Fibroblast of skin of right biceps (primary cell): ENCODE results near the gene TM7SF3.

Experiments
- DNase-seq: peaks from one replicate; pipeline ENCODE4 v3.0.0-alpha.2; 2013

Gene TM7SF3

GRCh38 chr12:27014859-27015729 is 910 bp upstream of the TM7SF3 start:
- no peak for DNase-seq

GRCh38 chr12:27013611-27014084 is 536 bp downstream of the TM7SF3 start:
- DNase-seq = no peak

GRCh38 chr12:27012982-27013255 is 1.3 kb downstream of the TM7SF3 start:
- DNase-seq = no peak

GRCh38 chr12:27012239-27012981 is 1.8 kb downstream of the TM7SF3 start:
- no peak for DNase-seq

GRCh38 chr12:27009881-27010301 is 4.3 kb downstream of the TM7SF3 start:
- peak; percentile 5 for DNase-seq

GRCh38 chr12:27008081-27008480 is 6.1 kb downstream of the TM7SF3 start:
- no peak for DNase-seq

GRCh38 chr12:27006797-27007467 is 7.3 kb downstream of the TM7SF3 start:
- no peak for DNase-seq

GRCh38 chr12:27005495-27005894 is 8.7 kb downstream of the TM7SF3 start:
- peak; percentile 3 for DNase-seq

- DNase-seq = no peak
Observed at GRCh38 chr12:27003421-27004381, 10.5 kb downstream of the TM7SF3 start.

GRCh38 chr12:27002141-27002540 is 12.0 kb downstream of the TM7SF3 start:
- no peak for DNase-seq

GRCh38 chr12:27001663-27002062 is 12.5 kb downstream of the TM7SF3 start:
- DNase-seq = no peak

- DNase-seq = no peak
Observed at GRCh38 chr12:27000961-27001360, 13.2 kb downstream of the TM7SF3 start.

- no peak for DNase-seq
Observed at GRCh38 chr12:26997003-26997402, 17.2 kb downstream of the TM7SF3 start.

GRCh38 chr12:26995706-26996105 is 18.5 kb downstream of the TM7SF3 start:
- DNase-seq = no peak

- no peak for DNase-seq
Observed at GRCh38 chr12:26994109-26994508, 20.1 kb downstream of the TM7SF3 start.

GRCh38 chr12:26991826-26992225 is 22.4 kb downstream of the TM7SF3 start:
- no peak for DNase-seq

GRCh38 chr12:26989873-26990272 is 24.3 kb downstream of the TM7SF3 start:
- no peak for DNase-seq

- DNase-seq = no peak
Observed at GRCh38 chr12:26988703-26989102, 25.5 kb downstream of the TM7SF3 start.

GRCh38 chr12:26987634-26988424 is 26.4 kb downstream of the TM7SF3 start:
- DNase-seq = peak; percentile 36

- DNase-seq = no peak
Observed at GRCh38 chr12:26982866-26983265, 31.3 kb downstream of the TM7SF3 start.

GRCh38 chr12:26979733-26980132 is 34.5 kb downstream of the TM7SF3 start:
- no peak for DNase-seq

GRCh38 chr12:26978801-26979200 is 35.4 kb downstream of the TM7SF3 start:
- DNase-seq = no peak
